Measurements from ENCODE around the gene CDKL5. TPM values are rescaled to one million over a fixed set of nuclear protein-coding genes. Genes with fewer than 3 reads are reported as not detected.

CDKL5 gene
- total RNA-seq, 1 donor from 2014 or later, result 33.8 TPM

DNA sequence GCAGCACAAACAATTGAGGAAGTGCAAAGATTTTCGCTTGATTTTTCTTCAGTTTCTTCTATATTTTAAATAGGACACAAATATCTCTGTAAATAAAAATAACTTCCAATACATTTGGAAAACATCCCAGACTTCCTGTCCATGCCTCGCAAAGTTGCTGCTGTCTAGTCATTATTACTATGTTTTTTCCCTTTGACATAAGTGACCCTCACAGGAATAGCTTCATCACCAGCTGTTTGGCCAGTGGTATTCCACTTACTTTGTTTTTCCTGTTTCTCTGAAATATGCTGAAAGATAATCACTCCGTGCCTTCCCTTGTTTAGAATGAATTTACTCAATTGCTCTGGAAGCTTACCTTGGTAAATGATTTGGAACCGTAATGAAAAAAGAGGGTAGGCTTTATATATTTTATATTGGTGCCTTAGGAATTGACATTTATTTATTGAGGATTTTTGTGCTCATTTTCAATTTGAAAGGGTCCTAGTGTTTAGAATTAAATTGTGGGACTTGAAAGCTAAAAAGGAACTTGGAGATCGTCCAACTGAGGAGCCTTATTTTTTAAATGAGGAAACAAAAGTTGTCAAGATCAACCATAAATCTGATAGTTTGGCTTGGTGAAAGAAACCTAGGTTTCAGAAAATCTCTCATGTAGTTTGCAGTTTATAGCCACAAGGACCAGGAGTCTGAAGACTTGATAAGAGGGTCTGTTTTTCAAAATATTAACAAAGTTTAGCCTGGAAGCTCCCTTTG, 65.6 kb downstream of the CDKL5 start:
- no peak for DNase-seq
- no peak overlapping the region for H3K4me3 ChIP-seq
- intact Hi-C loops (cut with DNase I), result no loop called here

DNA sequence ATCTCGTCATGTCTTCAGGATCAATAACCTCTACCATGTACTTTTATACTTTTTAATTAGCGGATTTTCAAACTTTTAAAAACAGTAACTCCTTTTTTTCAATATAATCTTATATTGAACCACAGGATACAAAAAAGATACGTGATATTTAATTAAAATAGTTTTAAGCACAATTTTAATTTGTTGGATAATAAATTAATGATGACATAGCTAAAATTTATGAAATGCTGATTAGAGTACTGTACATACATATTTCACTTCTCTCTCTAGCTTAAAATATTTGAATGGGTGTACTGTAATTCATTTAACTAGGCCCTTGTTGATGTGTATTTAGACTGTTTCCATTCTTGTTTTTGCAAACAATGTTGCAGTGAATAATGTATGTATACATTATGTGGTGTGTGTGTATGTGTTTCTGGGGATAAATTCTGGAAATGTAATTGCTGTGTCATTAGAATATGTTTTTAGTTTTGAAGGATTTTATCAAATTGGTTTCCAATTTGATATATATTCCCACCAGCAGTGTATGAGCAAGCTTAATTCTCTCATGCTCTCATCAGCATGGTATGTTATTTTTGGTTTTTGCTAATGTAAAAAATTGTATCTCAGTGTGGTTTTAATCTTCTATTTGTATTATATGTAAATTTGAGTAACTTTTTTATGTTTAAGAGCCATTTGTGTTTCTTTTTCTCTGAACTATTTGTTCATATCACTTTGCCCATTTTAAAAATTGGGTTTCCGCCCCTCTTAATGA, 66.4 kb downstream of the CDKL5 start:
- Histone ChIP-seq H3K4me3 (no peak overlapping the region), H3K9me3 (no peaks in the 10 kb centered on the region), H3K27me3 (no peaks in the 10 kb centered on the region), H3K36me3 (no peaks in the 10 kb centered on the region), H3K27ac (no peak overlapping the region), H3K4me1 (no peaks in the 10 kb centered on the region)
- intact Hi-C loops (cut with DNase I), result no loop called here
- ATAC-seq, result no peak
- DNase-seq, result no peak
- TF ChIP-seq, protein P1, sequence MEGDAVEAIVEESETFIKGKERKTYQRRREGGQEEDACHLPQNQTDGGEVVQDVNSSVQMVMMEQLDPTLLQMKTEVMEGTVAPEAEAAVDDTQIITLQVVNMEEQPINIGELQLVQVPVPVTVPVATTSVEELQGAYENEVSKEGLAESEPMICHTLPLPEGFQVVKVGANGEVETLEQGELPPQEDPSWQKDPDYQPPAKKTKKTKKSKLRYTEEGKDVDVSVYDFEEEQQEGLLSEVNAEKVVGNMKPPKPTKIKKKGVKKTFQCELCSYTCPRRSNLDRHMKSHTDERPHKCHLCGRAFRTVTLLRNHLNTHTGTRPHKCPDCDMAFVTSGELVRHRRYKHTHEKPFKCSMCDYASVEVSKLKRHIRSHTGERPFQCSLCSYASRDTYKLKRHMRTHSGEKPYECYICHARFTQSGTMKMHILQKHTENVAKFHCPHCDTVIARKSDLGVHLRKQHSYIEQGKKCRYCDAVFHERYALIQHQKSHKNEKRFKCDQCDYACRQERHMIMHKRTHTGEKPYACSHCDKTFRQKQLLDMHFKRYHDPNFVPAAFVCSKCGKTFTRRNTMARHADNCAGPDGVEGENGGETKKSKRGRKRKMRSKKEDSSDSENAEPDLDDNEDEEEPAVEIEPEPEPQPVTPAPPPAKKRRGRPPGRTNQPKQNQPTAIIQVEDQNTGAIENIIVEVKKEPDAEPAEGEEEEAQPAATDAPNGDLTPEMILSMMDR (IDR thresholded peaks at IDR 0.05), result no peak

More for the DNA sequence above, 65.6 kb downstream of the CDKL5 start:
- TF ChIP-seq, protein P1 (IDR thresholded peaks at IDR 0.05), result no peak
- H3K4me1 ChIP-seq, result no peaks in the 10 kb centered on the region
- no peaks in the 10 kb centered on the region for H3K9me3 ChIP-seq
- no peak for ATAC-seq
- no peaks in the 10 kb centered on the region for H3K27me3 ChIP-seq
- H3K36me3 ChIP-seq, result no peaks in the 10 kb centered on the region
- no peak overlapping the region for H3K27ac ChIP-seq

GRCh38 chrX:18534949-18535348, 109.5 kb downstream of the CDKL5 start:
- Histone ChIP-seq H3K27me3 (no peaks in the 10 kb centered on the region), H3K9me3 (no peaks in the 10 kb centered on the region), H3K4me1 (no peaks in the 10 kb centered on the region), H3K27ac (no peak overlapping the region), H3K4me3 (no peak overlapping the region), H3K36me3 (no peaks in the 10 kb centered on the region)
- DNase-seq (no peak), ATAC-seq (no peak)
- intact Hi-C loops (cut with DNase I), result no loop called here
- TF ChIP-seq, protein P1 (IDR thresholded peaks at IDR 0.05), result no peak

GRCh38 chrX:18537068-18537467, 111.7 kb downstream of the CDKL5 start:
- H3K36me3 ChIP-seq, result no peaks in the 10 kb centered on the region
- TF ChIP-seq, protein P1 (IDR thresholded peaks at IDR 0.05), result no peak
- H3K27me3 ChIP-seq, result no peaks in the 10 kb centered on the region
- no peak overlapping the region for H3K27ac ChIP-seq
- H3K4me3 ChIP-seq, result no peak overlapping the region
- ATAC-seq (no peak), DNase-seq (no peak)
- H3K4me1 ChIP-seq, result no peaks in the 10 kb centered on the region
- no peaks in the 10 kb centered on the region for H3K9me3 ChIP-seq
- intact Hi-C loops (cut with DNase I), result no loop called here

- Histone ChIP-seq H3K4me1 (no peaks in the 10 kb centered on the region), H3K9me3 (no peaks in the 10 kb centered on the region), H3K4me3 (no peak overlapping the region), H3K36me3 (no peaks in the 10 kb centered on the region), H3K27ac (no peak overlapping the region), H3K27me3 (no peaks in the 10 kb centered on the region)
- DNase-seq (no peak), ATAC-seq (no peak)
- intact Hi-C loops (cut with DNase I), result no loop called here
- TF ChIP-seq, protein P1 (IDR thresholded peaks at IDR 0.05), result no peak
Observed at GRCh38 chrX:18537524-18537923, 112.1 kb downstream of the CDKL5 start.

Data from upper lobe of right lung (tissue), 1 donor.